Liver (tissue), 9 donors: ENCODE results near the gene ADH1C. TPM values are rescaled to one million over a fixed set of nuclear protein-coding genes. Genes with fewer than 3 reads are reported as not detected.

ENCODE experiments used
- DNase-seq: peaks from one replicate; pipeline ENCODE4 v3.0.0-alpha.2; 2017; ENCODE audit warnings: low spot score
- H3K27ac ChIP-seq, 2 donors: one replicate each; pipeline ENCODE4 v1.7.0; 2013; ENCODE audit warnings: inconsistent platforms in 2 of 2, low read length in 2 of 2, control low read depth in 1 of 2, low read depth in 1 of 2, mild to moderate bottlenecking in 1 of 2
- H3K27me3 ChIP-seq, 4 donors: one replicate each; pipeline versions ENCODE4 v1.6.1 to v1.7.0; 2013; ENCODE audit warnings: low read length in 3 of 4, inconsistent platforms in 1 of 4, mild to moderate bottlenecking in 1 of 4, moderate library complexity in 1 of 4; ENCODE audit not compliant: control insufficient read depth in 4 of 4, insufficient read depth in 4 of 4
- H3K36me3 ChIP-seq, 4 donors: one replicate each; pipeline versions ENCODE4 v1.6.1 to v1.7.0; 2013; ENCODE audit warnings: low read length in 3 of 4, mild to moderate bottlenecking in 3 of 4, low read depth in 1 of 4, moderate library complexity in 1 of 4; ENCODE audit not compliant: control insufficient read depth in 4 of 4, insufficient read depth in 3 of 4
- H3K4me1 ChIP-seq, 4 donors: one replicate each; pipeline versions ENCODE4 v1.6.1 to v1.7.0; 2013; ENCODE audit warnings: low read length in 3 of 4, mild to moderate bottlenecking in 3 of 4, moderate library complexity in 1 of 4; ENCODE audit not compliant: control insufficient read depth in 4 of 4, insufficient read depth in 4 of 4
- H3K4me3 ChIP-seq, 3 donors: one replicate each; pipeline versions ENCODE4 v1.6.1 to v1.7.0; 2013; ENCODE audit warnings: low read length in 3 of 3, control low read depth in 1 of 3, low read depth in 1 of 3, mild to moderate bottlenecking in 1 of 3
- H3K9ac ChIP-seq, 2 donors: one replicate each; pipeline ENCODE4 v1.7.0; 2013; ENCODE audit warnings: low read length in 2 of 2, mild to moderate bottlenecking in 2 of 2, moderate library complexity in 2 of 2, control low read depth in 1 of 2, low read depth in 1 of 2
- H3K9me3 ChIP-seq, 4 donors: one replicate each; pipeline versions ENCODE4 v1.6.1 to v1.7.0; 2013; ENCODE audit warnings: low read length in 3 of 4; ENCODE audit not compliant: control insufficient read depth in 4 of 4
- ATF3 ChIP-seq: IDR thresholded peaks from 2 replicates; pipeline ENCODE4 v1.6.1; 2016; ENCODE audit warnings: antibody characterized with exemption
- CTCF ChIP-seq: fragments of 150-350 bp; IDR thresholded peaks from 2 replicates; pipeline ENCODE4 v1.5.1; 2017; ENCODE audit warnings: improper control_type of control experiment, low read depth, low read length; ENCODE audit not compliant: missing input control
- EGR1 ChIP-seq, 2 donors: IDR thresholded peaks; 2 replicates each; pipeline ENCODE4 v1.6.1; 2016 to 2018; ENCODE audit warnings: antibody characterized with exemption in 2 of 2, low read depth in 2 of 2
- FOXA1 ChIP-seq: IDR thresholded peaks from 2 replicates; pipeline ENCODE4 v1.6.1; 2016; ENCODE audit warnings: antibody characterized with exemption
- FOXA2 ChIP-seq: IDR thresholded peaks from 2 replicates; pipeline ENCODE4 v1.6.1; 2016; ENCODE audit warnings: antibody characterized with exemption
- GABPA ChIP-seq, 2 donors: IDR thresholded peaks in 1 of 2; conservative IDR thresholded peaks in 1 of 2; 2 replicates each; pipeline ENCODE4 v1.6.1; 2016; ENCODE audit warnings: antibody characterized with exemption in 2 of 2, mild to moderate bottlenecking in 1 of 2, moderate library complexity in 1 of 2
- HNF4A ChIP-seq, 2 donors: conservative IDR thresholded peaks; 2 replicates each; pipeline ENCODE4 v1.6.1; 2016; ENCODE audit warnings: antibody characterized with exemption in 2 of 2, mild to moderate bottlenecking in 2 of 2
- HNF4G ChIP-seq: IDR thresholded peaks from 2 replicates; pipeline ENCODE4 v1.6.1; 2016; ENCODE audit warnings: antibody characterized with exemption
- JUND ChIP-seq, 2 donors: IDR thresholded peaks; 2 replicates each; pipeline ENCODE4 v1.6.1; 2016; ENCODE audit warnings: antibody characterized with exemption in 2 of 2
- MAX ChIP-seq: IDR thresholded peaks from 2 replicates; pipeline ENCODE4 v1.6.1; 2016; ENCODE audit warnings: antibody characterized with exemption
- NR2F2 ChIP-seq: IDR thresholded peaks from 2 replicates; pipeline ENCODE4 v1.6.1; 2016; ENCODE audit warnings: antibody characterized with exemption
- RAD21 ChIP-seq, 2 donors: IDR thresholded peaks; 2 replicates each; pipeline ENCODE4 v1.6.1; 2016; ENCODE audit warnings: antibody characterized with exemption in 2 of 2, mild to moderate bottlenecking in 2 of 2
- REST ChIP-seq: IDR thresholded peaks from 2 replicates; pipeline ENCODE4 v1.6.1; 2016; ENCODE audit warnings: antibody characterized with exemption, mild to moderate bottlenecking
- RXRA ChIP-seq, 2 donors: IDR thresholded peaks; 2 replicates each; pipeline ENCODE4 v1.6.1; 2017 to 2018; ENCODE audit warnings: antibody characterized with exemption in 2 of 2, mild to moderate bottlenecking in 1 of 2
- TAF1 ChIP-seq: conservative IDR thresholded peaks from 2 replicates; pipeline ENCODE4 v1.6.1; 2016; ENCODE audit warnings: antibody characterized with exemption, mild to moderate bottlenecking
- YY1 ChIP-seq: IDR thresholded peaks from 2 replicates; pipeline ENCODE4 v1.6.1; 2016; ENCODE audit warnings: antibody characterized with exemption, mild to moderate bottlenecking
- ZBTB33 ChIP-seq: IDR thresholded peaks from 2 replicates; pipeline ENCODE4 v1.6.1; 2016; ENCODE audit warnings: antibody characterized with exemption
- WGBS: extraction: QIAGEN DNeasy Blood & Tissue Kit; methylation state at CpG from one replicate; pipeline ENCODE4 v1.1.7; 2013; 5-methylcytosine and 5-hydroxymethylcytosine counted together
- polyA plus RNA-seq, 2 donors: library from polyadenylated mRNA; stranded (reverse) in 1 of 2; unstranded in 1 of 2; fragments of 200-250 nt in 1 of 2; fragments of >200 nt in 1 of 2; fragmentation: Nextera tagmentation in 1 of 2; extraction: Ambion mirVana in 1 of 2; gene quantifications; one replicate each; pipeline versions ENCODE4 v1.2.1 to v1.2.3, GENCODE V29; 2013 to 2015
- total RNA-seq, 2 donors: library from RNA; depleted of rRNA; stranded (reverse); fragments of >200 nt; gene quantifications; one replicate each; pipeline ENCODE4 v1.2.3, GENCODE V29; 2014
- donor health status: healthy.
- donor health status: healthy.
- donor health status: healthy.
- donor health status: healthy.
- donor health status: healthy.

The ADH1C gene
- total and polyA plus RNA-seq, 4 donors = 0.84 to 374 (median 81.3) TPM

GRCh38 chr4:99395595-99396364, 43.2 kb upstream of the ADH1C start:
- H3K9me3 ChIP-seq = no peaks in the 10 kb centered on the region
- no peak overlapping the region for H3K4me3 ChIP-seq
- no peak overlapping the region for H3K9ac ChIP-seq
- no peaks in the 10 kb centered on the region for H3K36me3 ChIP-seq
- no peaks in the 10 kb centered on the region for H3K27me3 ChIP-seq
- 74% methylated on average over 3 of the region's 3 CpGs for WGBS
- no peak overlapping the region for H3K27ac ChIP-seq
- DNase-seq = no peak
- TF ChIP-seq FOXA1 (no peak), FOXA2 (no peak), HNF4A (conservative IDR thresholded peaks at IDR 0.05) (no peak), CTCF (no peak), YY1 (no peak), HNF4G (no peak), EGR1 (IDR thresholded peaks at IDR 0.05; ENCODE audit: low read depth in 2 of 2) (no peak), RXRA (IDR thresholded peaks at IDR 0.05) (no peak), ZBTB33 (no peak)
- peaks cover 0 to 5% (median 0%) of the 10 kb centered on the region in 4 donors for H3K4me1 ChIP-seq

GRCh38 chr4:99394896-99395295, 42.4 kb upstream of the ADH1C start:
- no peaks in the 10 kb centered on the region for H3K9me3 ChIP-seq
- no peak overlapping the region for H3K4me3 ChIP-seq
- H3K4me1 ChIP-seq = peaks cover 0 to 5% (median 0%) of the 10 kb centered on the region in 4 donors
- no peak overlapping the region for H3K9ac ChIP-seq
- TF ChIP-seq HNF4A (conservative IDR thresholded peaks at IDR 0.05) (peak in 1 of 2 donors; percentile 29), RXRA (IDR thresholded peaks at IDR 0.05) (peak in 1 of 2 donors; percentile 38), JUND (IDR thresholded peaks at IDR 0.05) (peak in 1 of 2 donors; percentile 26), YY1 (peak; percentile 24), GABPA (IDR thresholded peaks at IDR 0.05 in 1 of 2, conservative IDR thresholded peaks at IDR 0.05 in 1 of 2) (no peak)
- no peak for DNase-seq
- peak overlapping the region in 1 of 2 donors; percentile 44 for H3K27ac ChIP-seq
- H3K36me3 ChIP-seq = no peaks in the 10 kb centered on the region
- no peaks in the 10 kb centered on the region for H3K27me3 ChIP-seq

DNA sequence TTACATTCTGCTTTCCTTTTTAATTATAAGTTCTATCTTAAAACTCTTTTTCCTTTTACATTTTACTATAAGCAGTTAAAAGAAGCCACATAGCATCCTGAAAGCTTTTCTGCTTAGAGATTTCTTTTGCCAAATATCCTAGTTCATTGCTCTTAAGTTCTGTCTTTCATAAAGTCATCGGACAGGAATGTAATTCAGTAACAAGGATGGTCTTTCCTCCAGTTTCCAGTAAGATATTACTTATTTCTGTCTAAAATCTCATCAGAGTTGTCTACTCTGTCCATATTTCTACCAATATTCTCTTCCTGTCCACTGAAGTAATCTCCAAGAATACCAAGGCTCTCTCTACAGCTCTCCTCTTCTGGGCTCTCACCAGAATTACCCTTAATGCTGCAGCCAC, 37.5 kb upstream of the ADH1C start:
- peak overlapping the region in 1 of 2 donors; percentile 6 for H3K27ac ChIP-seq
- peaks cover 0 to 6% (median 0%) of the 10 kb centered on the region in 4 donors for H3K4me1 ChIP-seq
- no peak for DNase-seq
- WGBS = 84% methylated on average over 1 of the region's 1 CpG
- H3K4me3 ChIP-seq = no peak overlapping the region
- H3K27me3 ChIP-seq = no peaks in the 10 kb centered on the region
- peaks cover 0 to 5% (median 3%) of the 10 kb centered on the region in 4 donors for H3K9me3 ChIP-seq
- no peak overlapping the region for H3K9ac ChIP-seq
- no peaks in the 10 kb centered on the region for H3K36me3 ChIP-seq
- TF ChIP-seq MAX = no peak
- TF ChIP-seq TAF1 = no peak
- no peak for TF ChIP-seq HNF4G
- no peak for TF ChIP-seq NR2F2
- no peak for TF ChIP-seq ATF3
- no peak for TF ChIP-seq HNF4A (conservative IDR thresholded peaks at IDR 0.05)
- no peak for TF ChIP-seq RXRA (IDR thresholded peaks at IDR 0.05)
- no peak for TF ChIP-seq RAD21 (IDR thresholded peaks at IDR 0.05)
- TF ChIP-seq CTCF = no peak
- TF ChIP-seq REST = no peak
